C1 segment of cervical spinal cord (tissue), 14 donors: ENCODE measurements around the gene KCNH2.
"Not testable (repeated sequence)": the region's sequence is repeated elsewhere in the genome, so short reads cannot be mapped to it uniquely, and the experiment has no call there.

Experiments
- DNase-seq, 14 donors: peaks; one replicate each; lab custom pipeline; 2025; lab: John Stamatoyannopoulos, UW

KCNH2 gene

GRCh38 chr7:150978126-150978789 lies at the start of gene KCNH2:
Gene KCNH2 (minus strand): TSS chr7:150978321. CDS start chr7:150977913, 408 bp downstream.
- DNase-seq, result peak in 10 of 14 donors; percentile 13 to 78 (median 36)

GRCh38 chr7:151027728-151028130 lies 49.6 kb upstream of the KCNH2 start:
- not testable (repeated sequence) for DNase-seq

- DNase-seq, result not testable (repeated sequence)
Observed at GRCh38 chr7:151026771-151027727, 48.9 kb upstream of the KCNH2 start.

- no peak for DNase-seq
Observed at GRCh38 chr7:151025924-151026671, 48.0 kb upstream of the KCNH2 start.

- DNase-seq, result no peak
Observed at GRCh38 chr7:151024435-151025056, 46.4 kb upstream of the KCNH2 start, which contains the start of gene ATG9B. Gene ATG9B (minus strand): TSS chr7:151024494. CDS start chr7:151024423, 71 bp downstream.

GRCh38 chr7:151023232-151023631 lies 45.1 kb upstream of the KCNH2 start:
- DNase-seq, result no peak

GRCh38 chr7:151020231-151020630 lies 42.1 kb upstream of the KCNH2 start:
- DNase-seq, result no peak

- no peak for DNase-seq
Observed at GRCh38 chr7:151019130-151019447, 41.0 kb upstream of the KCNH2 start.

GRCh38 chr7:151018421-151019129 lies 40.5 kb upstream of the KCNH2 start:
- DNase-seq, result peak in 2 of 14 donors; percentile 21 to 25

GRCh38 chr7:151017953-151018420 lies 39.9 kb upstream of the KCNH2 start:
- DNase-seq, result peak in 6 of 14 donors; percentile 5 to 67 (median 23)

- no peak for DNase-seq
Observed at GRCh38 chr7:151017370-151017952, 39.3 kb upstream of the KCNH2 start.

- no peak for DNase-seq
Observed at GRCh38 chr7:151016942-151017341, 38.8 kb upstream of the KCNH2 start.

GRCh38 chr7:151016505-151016904 lies 38.4 kb upstream of the KCNH2 start:
- no peak for DNase-seq

- DNase-seq, result no peak
Observed at GRCh38 chr7:151015967-151016366, 37.8 kb upstream of the KCNH2 start.

GRCh38 chr7:151014950-151015349 lies 36.8 kb upstream of the KCNH2 start:
- no peak for DNase-seq

GRCh38 chr7:151013733-151014497 lies 35.8 kb upstream of the KCNH2 start:
- DNase-seq, result peak in 10 of 14 donors; percentile 11 to 62 (median 32)

GRCh38 chr7:151013356-151013732 lies 35.2 kb upstream of the KCNH2 start:
- DNase-seq, result no peak

- DNase-seq, result peak in 2 of 14 donors; percentile 7 to 19
Observed at GRCh38 chr7:151012911-151013347, 34.8 kb upstream of the KCNH2 start.

- no peak for DNase-seq
Observed at GRCh38 chr7:151012031-151012692, 34.0 kb upstream of the KCNH2 start.
